Colonic mucosa (tissue), 4 donors: Measurements from ENCODE around the gene SPAG7. TPM values are rescaled to one million over a fixed set of nuclear protein-coding genes. Genes with fewer than 3 reads are reported as not detected.
"Not testable (repeated sequence)": the region's sequence is repeated elsewhere in the genome, so short reads cannot be mapped to it uniquely, and the experiment has no call there.

Experiments used
- DNase-seq: peaks from one replicate; pipeline ENCODE4 v3.0.0-alpha.2; 2020
- H3K27ac ChIP-seq: fragments of 200-600 bp; one replicate; pipeline ENCODE4 v1.8.0; 2021
- H3K27me3 ChIP-seq: fragments of 200-600 bp; one replicate; pipeline ENCODE4 v1.8.0; 2021
- H3K36me3 ChIP-seq: fragments of 200-600 bp; one replicate; pipeline ENCODE4 v1.8.0; 2021
- H3K4me1 ChIP-seq: fragments of 200-600 bp; one replicate; pipeline ENCODE4 v1.8.0; 2021; ENCODE audit warnings: mild to moderate bottlenecking
- H3K4me3 ChIP-seq: fragments of 200-600 bp; one replicate; pipeline ENCODE4 v1.8.0; 2021
- H3K9ac ChIP-seq, 2 donors: one replicate each; pipeline ENCODE4 v1.7.0; 2013; ENCODE audit warnings: control low read depth in 2 of 2, low read depth in 2 of 2, low read length in 2 of 2
- H3K9me3 ChIP-seq: fragments of 200-600 bp; one replicate; pipeline ENCODE4 v1.8.0; 2021
- CTCF ChIP-seq: fragments of 200-600 bp; IDR thresholded peaks from one replicate; pipeline ENCODE4 v1.8.0; 2022; ENCODE audit warnings: antibody characterized with exemption, mild to moderate bottlenecking
- intact Hi-C: fragments of 100-400 bp; cut with DNase I; formaldehyde crosslinking; loops from one replicate; pipeline ENCODE4 v1.14.1; 2022
- microRNA-seq: library from miRNA; unstranded; fragments of <30 nt; microRNA quantifications from one replicate; pipeline ENCODE4, GENCODE V29; 2019
- total RNA-seq, 2 donors: library from RNA; stranded (reverse); fragmentation: NEBNext Ultra II Directional in 1 of 2; extraction: Animal tissue kit (Norgen Biotek cat#: 25700) in 1 of 2; gene quantifications; one replicate each; pipeline ENCODE4 v1.2.1, GENCODE V29; 2021
- donor health status: healthy.
- donor health status: DM: no; HTN: no; CAD: no.
- donor health status: DM: no; HTN: no; CAD: no.

Gene SPAG7
- total RNA-seq, 2 donors from 2014 or later: 47.7 to 56.4 TPM

DNA sequence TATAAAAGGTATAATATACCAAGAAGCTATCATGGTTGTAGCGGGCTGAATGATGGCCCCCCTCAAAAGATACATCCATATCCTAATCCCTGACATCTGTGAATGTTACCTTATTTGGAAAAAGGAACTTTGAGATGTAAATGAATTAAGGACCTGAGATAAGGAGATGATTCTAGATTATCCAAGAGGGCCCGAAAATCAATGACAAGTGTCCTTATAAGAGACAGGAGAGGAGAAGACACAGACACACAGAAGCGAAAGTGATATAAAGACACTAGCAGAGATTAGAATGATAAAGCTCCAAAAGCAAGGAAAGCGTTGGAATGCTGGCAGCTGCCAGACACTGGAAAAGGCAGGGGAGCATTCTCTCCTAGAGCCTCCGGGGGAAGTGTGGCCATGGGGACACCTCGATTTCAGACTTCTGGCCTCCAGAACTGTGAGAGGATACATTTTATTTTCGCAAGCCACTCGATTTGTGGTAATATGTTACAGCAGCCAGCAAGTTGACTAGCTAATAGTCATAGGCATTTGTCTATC is 48.0 kb downstream of the SPAG7 start:
- TF ChIP-seq CTCF: no peak
- intact Hi-C loops: loop anchor here (10.0 kb wide), 1 partner anchor 135 kb away; no protein-coding TSS in a partner anchor

GRCh38 chr17:4914551-4914950 is 53.1 kb downstream of the SPAG7 start:
- not testable (repeated sequence) for DNase-seq, H3K9me3 ChIP-seq, H3K27ac ChIP-seq, H3K36me3 ChIP-seq, H3K27me3 ChIP-seq, H3K9ac ChIP-seq, H3K4me3 ChIP-seq, H3K4me1 ChIP-seq
- intact Hi-C loops: loop anchor here (10.0 kb wide), 1 partner anchor 140 kb away; no protein-coding TSS in a partner anchor

More for the DNA sequence above, 48.0 kb downstream of the SPAG7 start:
- Histone ChIP-seq H3K27me3 (no peaks in the 10 kb centered on the region), H3K4me1 (no peaks in the 10 kb centered on the region), H3K36me3 (no peaks in the 10 kb centered on the region), H3K9ac (no peak overlapping the region), H3K27ac (no peak overlapping the region), H3K9me3 (no peaks in the 10 kb centered on the region), H3K4me3 (no peak overlapping the region)
- DNase-seq: no peak

- Histone ChIP-seq H3K9me3 (no peaks in the 10 kb centered on the region), H3K4me3 (no peak overlapping the region), H3K36me3 (no peaks in the 10 kb centered on the region), H3K9ac (no peak overlapping the region), H3K4me1 (no peaks in the 10 kb centered on the region), H3K27me3 (no peaks in the 10 kb centered on the region), H3K27ac (no peak overlapping the region)
- DNase-seq: no peak
- intact Hi-C loops: loop anchor here (10.0 kb wide), 1 partner anchor 141 kb away; no protein-coding TSS in a partner anchor
- no peak for TF ChIP-seq CTCF
Observed at GRCh38 chr17:4913994-4914393, 53.6 kb downstream of the SPAG7 start.

Small RNA genes lying within 50 kb of the gene (microRNA-seq; reads per million reads assigned to microRNA genes)
- not detected for gene MIR6864
- not detected for gene MIR6865

Other genes starting within 250 kb of the SPAG7 start
- 10 to 100 TPM; 21.3 to 28.0 TPM for gene MED11, start 236.4 kb downstream of the SPAG7 start, total RNA-seq
- gene ZMYND15, start 228.0 kb downstream of the SPAG7 start, total RNA-seq: 1 to 10 TPM in 1 of 2 donors, under 1 TPM in 1; 0.89 to 1.2 TPM
- 10 to 100 TPM; 41.8 to 44.1 TPM for gene CXCL16, start 227.9 kb downstream of the SPAG7 start, total RNA-seq
- gene TM4SF5, start 195.9 kb downstream of the SPAG7 start, total RNA-seq: 10 to 100 TPM; 15.1 to 37.7 TPM
- gene VMO1, start 181.5 kb downstream of the SPAG7 start, total RNA-seq: 1 to 10 TPM in 1 of 2 donors, under 1 TPM in 1; 0.91 to 2.0 TPM
- under 1 TPM; 0.35 to 0.40 TPM for gene GLTPD2, start 178.9 kb downstream of the SPAG7 start, total RNA-seq
- 100 to 1,000 TPM in 1 of 2 donors, 10 to 100 TPM in 1; 97.5 to 171 TPM for gene PSMB6, start 171.7 kb downstream of the SPAG7 start, total RNA-seq
- gene PLD2, start 160.7 kb downstream of the SPAG7 start, total RNA-seq: 10 to 100 TPM; 18.8 to 28.3 TPM
- gene MINK1, start 134.5 kb downstream of the SPAG7 start, total RNA-seq: 100 to 1,000 TPM; 172 to 215 TPM
- 1 to 10 TPM in 1 of 2 donors, under 1 TPM in 1; 0.74 to 1.8 TPM for gene C17orf107, start 68.3 kb downstream of the SPAG7 start, total RNA-seq
- gene CHRNE, start 64.7 kb downstream of the SPAG7 start, total RNA-seq: 1 to 10 TPM in 1 of 2 donors, not detected in 1; 1.1 TPM
- gene GP1BA, start 35.5 kb downstream of the SPAG7 start, total RNA-seq: not detected
- 100 to 1,000 TPM in 1 of 2 donors, 10 to 100 TPM in 1; 73.1 to 116 TPM for gene SLC25A11, start 27.8 kb downstream of the SPAG7 start, total RNA-seq
- 100 to 1,000 TPM in 1 of 2 donors, 10 to 100 TPM in 1; 92.1 to 120 TPM for gene RNF167, start 27.5 kb downstream of the SPAG7 start, total RNA-seq
- 1,000 to 10,000 TPM in 1 of 2 donors, 100 to 1,000 TPM in 1; 839 to 1,278 TPM for gene PFN1, start 19.3 kb downstream of the SPAG7 start, total RNA-seq
- 10 to 100 TPM in 1 of 2 donors, 1 to 10 TPM in 1; 3.8 to 17.6 TPM for gene ENO3, start 16.7 kb downstream of the SPAG7 start, total RNA-seq
- gene CAMTA2, start 19.9 kb upstream of the SPAG7 start, total RNA-seq: 10 to 100 TPM; 39.8 to 52.6 TPM
- 1 to 10 TPM; 1.6 to 4.2 TPM for gene INCA1, start 29.7 kb upstream of the SPAG7 start, total RNA-seq
- gene KIF1C, start 30.1 kb upstream of the SPAG7 start, total RNA-seq: 100 to 1,000 TPM; 195 to 291 TPM
- gene SLC52A1, start 67.6 kb upstream of the SPAG7 start, total RNA-seq: 1 to 10 TPM; 1.7 to 2.6 TPM
- gene ZFP3, start 110.7 kb upstream of the SPAG7 start, total RNA-seq: 1 to 10 TPM; 6.2 to 6.3 TPM
- 10 to 100 TPM in 1 of 2 donors, 1 to 10 TPM in 1; 8.0 to 10.9 TPM for gene ZNF232, start 144.1 kb upstream of the SPAG7 start, total RNA-seq
- under 1 TPM in 1 of 2 donors, not detected in 1; 0.13 TPM for gene USP6, start 148.2 kb upstream of the SPAG7 start, total RNA-seq
- 1 to 10 TPM; 3.7 to 4.0 TPM for gene ZNF594, start 224.1 kb upstream of the SPAG7 start, total RNA-seq